Measurements from ENCODE around the gene CACNA1A. TPM values are rescaled to one million over a fixed set of nuclear protein-coding genes. Genes with fewer than 3 reads are reported as not detected.

CACNA1A gene
- total and polyA plus RNA-seq, 2 experiments from 2014 or later = 2.0 TPM

DNA sequence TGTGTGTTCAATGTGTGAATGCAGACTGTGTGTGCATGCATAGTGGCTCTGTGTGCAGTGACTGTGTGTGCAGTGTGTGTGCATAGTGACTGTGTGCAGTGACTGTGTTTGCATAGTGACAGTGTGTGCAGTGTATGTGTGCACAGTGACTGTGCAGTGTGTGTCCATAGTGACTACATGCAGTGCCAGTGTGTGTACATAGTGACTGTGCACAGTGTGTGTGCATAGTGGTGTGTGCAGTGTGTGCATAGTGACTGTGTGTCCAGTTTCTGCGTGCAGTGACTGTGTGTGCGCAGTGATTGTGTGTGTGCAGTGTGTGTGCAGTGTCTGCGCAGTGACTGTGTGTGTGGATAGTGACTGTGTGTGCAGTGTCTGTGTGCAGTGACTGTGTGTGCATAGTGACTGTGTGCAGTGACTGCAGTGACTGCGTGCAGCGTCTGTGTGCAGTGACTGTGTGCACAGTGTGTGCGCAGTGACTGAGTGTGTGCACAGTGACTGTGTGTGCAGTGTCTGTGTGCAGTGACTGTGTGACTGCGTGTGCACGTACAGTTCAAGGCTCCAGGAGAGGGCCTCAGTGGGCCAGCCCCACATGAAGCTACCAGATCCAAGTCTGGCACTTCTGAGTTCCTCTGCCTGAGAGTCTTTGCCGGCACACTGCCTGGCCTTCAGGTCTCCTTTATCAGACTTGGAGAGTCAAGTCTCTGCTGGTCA, 265.8 kb downstream of the CACNA1A start:
- no peak for DNase-seq (ENCODE audit: low spot score)
- H3K9me2 ChIP-seq (replicated peaks; ENCODE audit: insufficient read depth) = no peaks in the 10 kb centered on the region
- no peaks in the 10 kb centered on the region for H3K4me1 ChIP-seq (ENCODE audit: insufficient read depth)
- no peak for TF ChIP-seq CTCF (IDR thresholded peaks at IDR 0.05; ENCODE audit: poor library complexity)
- no peak for TF ChIP-seq EZH2 (IDR thresholded peaks at IDR 0.05; ENCODE audit: borderline replicate concordance)
- TF ChIP-seq EZH2phosphoT487 (IDR thresholded peaks at IDR 0.05; ENCODE audit: low read depth, severe bottlenecking, unreplicated experiment) = no peak
- H4K20me1 ChIP-seq (ENCODE audit: insufficient read depth, poor library complexity, severe bottlenecking) = no peaks in the 10 kb centered on the region
- no peaks in the 10 kb centered on the region for H3K9me3 ChIP-seq (ENCODE audit: low read depth)
- H3K36me3 ChIP-seq (replicated peaks; ENCODE audit: insufficient read depth, low read depth) = no peaks in the 10 kb centered on the region
- no peak overlapping the region for H3K4me3 ChIP-seq
- H3K4me2 ChIP-seq = no peak overlapping the region
- no peaks in the 10 kb centered on the region for H3K27me3 ChIP-seq
- H3K27ac ChIP-seq = no peak overlapping the region
- no peaks in the 10 kb centered on the region for H3K79me2 ChIP-seq
- WGBS (ENCODE audit: low lambda C conversion rate, missing lambda C conversion rate) = 80% methylated on average over 9 of the region's 9 CpGs
- no peak overlapping the region for H2AFZ ChIP-seq

DNA sequence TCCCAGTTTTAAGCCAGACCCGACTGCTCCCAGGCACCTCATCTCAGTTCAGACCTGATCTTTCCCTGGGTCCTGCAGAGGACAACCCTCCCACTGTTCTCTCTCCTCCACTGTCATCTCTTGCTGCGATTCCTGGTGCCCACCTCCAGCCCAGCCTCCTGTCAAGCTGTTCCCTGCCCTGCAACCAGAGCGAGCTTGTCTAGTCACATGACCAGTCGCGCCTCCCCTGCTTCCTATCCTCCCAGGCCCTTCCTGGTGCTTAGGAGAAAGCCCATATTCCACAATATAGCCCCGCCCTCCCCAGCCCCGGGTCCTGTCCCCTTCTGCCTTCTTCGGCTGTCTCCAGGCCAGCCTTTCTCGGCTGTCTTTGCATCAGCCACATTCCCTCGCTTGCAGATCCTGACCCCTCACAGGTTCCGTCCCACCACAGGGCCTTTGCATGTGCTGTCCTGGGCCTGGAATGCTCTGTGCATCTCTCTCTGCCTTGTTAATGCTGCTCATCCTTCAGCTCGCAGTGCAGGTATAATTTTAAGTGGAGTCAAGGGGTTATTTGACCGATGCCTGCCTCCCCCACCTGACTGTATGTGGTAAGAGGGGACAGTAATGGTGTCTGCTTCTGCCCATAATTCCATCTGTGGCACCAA, 267.3 kb downstream of the CACNA1A start:
- H3K36me3 ChIP-seq (replicated peaks; ENCODE audit: insufficient read depth, low read depth) = no peaks in the 10 kb centered on the region
- no peak for DNase-seq (ENCODE audit: low spot score)
- no peak overlapping the region for H3K4me3 ChIP-seq
- H3K79me2 ChIP-seq = no peaks in the 10 kb centered on the region
- H3K4me1 ChIP-seq (ENCODE audit: insufficient read depth) = no peaks in the 10 kb centered on the region
- no peaks in the 10 kb centered on the region for H3K9me3 ChIP-seq (ENCODE audit: low read depth)
- no peaks in the 10 kb centered on the region for H3K9me2 ChIP-seq (replicated peaks; ENCODE audit: insufficient read depth)
- WGBS (ENCODE audit: low lambda C conversion rate, missing lambda C conversion rate) = 84% methylated on average over 9 of the region's 13 CpGs
- TF ChIP-seq EZH2phosphoT487 (IDR thresholded peaks at IDR 0.05; ENCODE audit: low read depth, severe bottlenecking, unreplicated experiment) = no peak
- TF ChIP-seq EZH2 (IDR thresholded peaks at IDR 0.05; ENCODE audit: borderline replicate concordance) = no peak
- TF ChIP-seq CTCF (IDR thresholded peaks at IDR 0.05; ENCODE audit: poor library complexity) = no peak
- no peak overlapping the region for H2AFZ ChIP-seq
- no peaks in the 10 kb centered on the region for H4K20me1 ChIP-seq (ENCODE audit: insufficient read depth, poor library complexity, severe bottlenecking)
- no peak overlapping the region for H3K4me2 ChIP-seq
- H3K27ac ChIP-seq = no peak overlapping the region
- H3K27me3 ChIP-seq = no peaks in the 10 kb centered on the region

DNA sequence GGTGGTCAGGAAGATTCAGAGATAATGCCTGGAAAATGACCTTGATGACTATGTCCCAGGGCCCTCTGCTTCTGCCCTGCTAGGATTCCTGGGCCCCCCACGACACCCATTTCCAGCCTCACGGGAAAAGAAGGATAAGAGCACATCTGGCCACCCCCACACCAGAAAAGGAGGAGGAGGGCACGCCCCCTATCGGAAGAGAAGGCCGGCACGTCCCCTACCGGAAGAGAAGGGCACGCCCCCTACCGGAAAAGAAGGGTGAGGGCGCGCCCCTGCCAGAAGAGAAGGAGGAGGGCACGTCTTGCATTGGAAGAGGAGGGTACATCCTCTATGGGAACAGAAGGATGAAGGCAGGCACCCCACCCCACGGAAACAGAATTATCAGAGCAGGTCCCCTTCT, 271.8 kb downstream of the CACNA1A start:
- Histone ChIP-seq H3K9me3 (ENCODE audit: low read depth) (no peaks in the 10 kb centered on the region), H3K9me2 (replicated peaks; ENCODE audit: insufficient read depth) (no peaks in the 10 kb centered on the region), H3K4me1 (ENCODE audit: insufficient read depth) (no peaks in the 10 kb centered on the region), H3K36me3 (replicated peaks; ENCODE audit: insufficient read depth, low read depth) (no peaks in the 10 kb centered on the region), H3K4me2 (no peak overlapping the region), H4K20me1 (ENCODE audit: insufficient read depth, poor library complexity, severe bottlenecking) (no peaks in the 10 kb centered on the region), H3K79me2 (no peaks in the 10 kb centered on the region), H3K27ac (no peak overlapping the region), H3K27me3 (no peaks in the 10 kb centered on the region), H3K4me3 (no peak overlapping the region), H2AFZ (no peak overlapping the region)
- DNase-seq (ENCODE audit: low spot score) = peak; percentile 62
- TF ChIP-seq EZH2 (IDR thresholded peaks at IDR 0.05; ENCODE audit: borderline replicate concordance) = no peak
- no peak for TF ChIP-seq EZH2phosphoT487 (IDR thresholded peaks at IDR 0.05; ENCODE audit: low read depth, severe bottlenecking, unreplicated experiment)
- peak; percentile 50 for TF ChIP-seq CTCF (IDR thresholded peaks at IDR 0.05; ENCODE audit: poor library complexity)
- WGBS (ENCODE audit: low lambda C conversion rate, missing lambda C conversion rate) = 19% methylated on average over 13 of the region's 13 CpGs
